WTC11 (cell line): ENCODE results near the gene NCOA1. TPM values are rescaled to one million over a fixed set of nuclear protein-coding genes. Genes with fewer than 3 reads are reported as not detected.
A peak's percentile ranks its signal among the peaks of the same experiment; 100 is the strongest.

Experiments
- ATAC-seq: fragments of 200-7000 bp; cut with Tn5 transposase; 2 replicates; pipeline ENCODE4 v1.10.0; 2021; ENCODE audit warnings: mild to moderate bottlenecking, moderate library complexity
- CTCF ChIA-PET: fragments of 300-600 bp; sonication (Branson Sonifier 250); formaldehyde crosslinking; loops from one replicate; lab custom pipeline; 2021; ENCODE audit warnings: antibody characterized with exemption; lab: Charles Lee
- POLR2A ChIA-PET: fragments of 350-600 bp; sonication (Branson Sonifier 250); formaldehyde crosslinking; loops from one replicate; lab custom pipeline; 2021; ENCODE audit warnings: antibody characterized with exemption; lab: Charles Lee
- DNase-seq: peaks from one replicate; pipeline ENCODE4 v3.0.0; 2021; ENCODE audit warnings: low spot score
- H3K27ac Mint-ChIP-seq: 2 replicates; pipeline ENCODE4 v1.8.0; 2021; ENCODE audit warnings: mixed read lengths
- H3K27me3 Mint-ChIP-seq: 2 replicates; pipeline ENCODE4 v1.8.0; 2021; ENCODE audit warnings: low read depth, mild to moderate bottlenecking, moderate library complexity, mixed read lengths
- H3K36me3 Mint-ChIP-seq: 2 replicates; pipeline ENCODE4 v1.8.0; 2021; ENCODE audit warnings: mixed read lengths
- H3K4me1 Mint-ChIP-seq: 2 replicates; pipeline ENCODE4 v1.8.0; 2022; ENCODE audit warnings: mixed read lengths
- H3K4me3 Mint-ChIP-seq: 2 replicates; pipeline ENCODE4 v1.8.0; 2021; ENCODE audit warnings: mild to moderate bottlenecking, moderate library complexity, mixed read lengths
- H3K9me3 Mint-ChIP-seq: 2 replicates; pipeline ENCODE4 v1.8.0; 2021; ENCODE audit warnings: mixed read lengths
- EMX1 ChIP-seq: fragments of 250-450 bp; sonication (Bioruptor Pico); IDR thresholded peaks from 2 replicates; pipeline ENCODE4 v1.8.0; 2021; ENCODE audit warnings: mild to moderate bottlenecking
- FOXJ3 ChIP-seq: sonication (generic); formaldehyde crosslinking; IDR thresholded peaks from 2 replicates; pipeline ENCODE4 v1.9.0; 2021; ENCODE audit warnings: missing genetic modification reagents, mild to moderate bottlenecking, borderline replicate concordance
- FOXP1 ChIP-seq: sonication (generic); formaldehyde crosslinking; IDR thresholded peaks from 2 replicates; pipeline ENCODE4 v1.8.0; 2022; ENCODE audit warnings: missing genetic modification reagents, mild to moderate bottlenecking, moderate library complexity, borderline replicate concordance
- GABPB1 ChIP-seq: sonication (generic); formaldehyde crosslinking; IDR thresholded peaks from 2 replicates; pipeline ENCODE4 v1.8.1; 2023; ENCODE audit warnings: mild to moderate bottlenecking, missing genetic modification reagents
- GTF2I ChIP-seq: fragments of 250-450 bp; sonication (Bioruptor Pico); conservative IDR thresholded peaks from 2 replicates; pipeline ENCODE4 v1.4.0; 2021; ENCODE audit warnings: mild to moderate bottlenecking
- HMGA2 ChIP-seq: fragments of 250-450 bp; sonication (Bioruptor Pico); IDR thresholded peaks from 2 replicates; pipeline ENCODE4 v1.4.0; 2021; ENCODE audit warnings: mild to moderate bottlenecking, moderate library complexity
- MXD4 ChIP-seq: fragments of 250-450 bp; sonication (Bioruptor Pico); IDR thresholded peaks from 2 replicates; pipeline ENCODE4 v1.8.0; 2021; ENCODE audit warnings: mild to moderate bottlenecking, moderate library complexity, borderline replicate concordance
- NFE2L1 ChIP-seq: sonication (generic); formaldehyde crosslinking; IDR thresholded peaks from 2 replicates; pipeline ENCODE4 v1.8.1; 2023; ENCODE audit warnings: missing genetic modification reagents
- NFYB ChIP-seq: sonication (generic); formaldehyde crosslinking; conservative IDR thresholded peaks from 2 replicates; pipeline ENCODE4 v1.8.0; 2022; ENCODE audit warnings: low read depth, missing genetic modification reagents
- RELA ChIP-seq: sonication (generic); formaldehyde crosslinking; IDR thresholded peaks from 2 replicates; pipeline ENCODE4 v1.8.1; 2022; ENCODE audit warnings: missing genetic modification reagents, mild to moderate bottlenecking, borderline replicate concordance
- SMAD3 ChIP-seq: sonication (generic); formaldehyde crosslinking; IDR thresholded peaks from 2 replicates; pipeline ENCODE4 v1.8.0; 2022; ENCODE audit warnings: missing genetic modification reagents, mild to moderate bottlenecking, borderline replicate concordance
- SMAD4 ChIP-seq: sonication (generic); formaldehyde crosslinking; IDR thresholded peaks from 2 replicates; pipeline ENCODE4 v1.8.0; 2022; ENCODE audit warnings: mild to moderate bottlenecking, missing genetic modification reagents
- SOX15 ChIP-seq: fragments of 250-450 bp; sonication (Bioruptor Pico); IDR thresholded peaks from 2 replicates; pipeline ENCODE4 v1.9.0; 2021; ENCODE audit warnings: mild to moderate bottlenecking
- TEAD4 ChIP-seq: sonication (generic); formaldehyde crosslinking; IDR thresholded peaks from 2 replicates; pipeline ENCODE4 v1.8.0; 2022; ENCODE audit warnings: mild to moderate bottlenecking, missing genetic modification reagents
- TP53 ChIP-seq: sonication (generic); formaldehyde crosslinking; IDR thresholded peaks from 2 replicates; pipeline ENCODE4 v1.8.1; 2023; ENCODE audit warnings: mild to moderate bottlenecking, missing genetic modification reagents
- ZNF138 ChIP-seq: sonication (generic); formaldehyde crosslinking; conservative IDR thresholded peaks from 2 replicates; pipeline ENCODE4 v1.8.1; 2022; ENCODE audit warnings: mild to moderate bottlenecking, moderate library complexity, missing genetic modification reagents
- ZNF219 ChIP-seq: sonication (generic); formaldehyde crosslinking; IDR thresholded peaks from 2 replicates; pipeline ENCODE4 v1.8.0; 2023; ENCODE audit warnings: missing genetic modification reagents, mild to moderate bottlenecking, borderline replicate concordance
- ZNF232 ChIP-seq: sonication (generic); formaldehyde crosslinking; IDR thresholded peaks from 2 replicates; pipeline ENCODE4 v1.8.0; 2022; ENCODE audit warnings: mild to moderate bottlenecking, missing genetic modification reagents
- ZNF396 ChIP-seq: fragments of 250-450 bp; sonication (Bioruptor Pico); IDR thresholded peaks from 2 replicates; pipeline ENCODE4 v1.8.0; 2021; ENCODE audit warnings: mild to moderate bottlenecking, moderate library complexity, borderline replicate concordance
- total RNA-seq: library from RNA; stranded (reverse); gene quantifications from 3 replicates; pipeline ENCODE4 v1.2.3, GENCODE V29; 2021
- TF ChIP-seq, protein P1 (sequence below): sonication (generic); formaldehyde crosslinking; IDR thresholded peaks from 2 replicates; pipeline ENCODE4 v1.8.1; 2022; ENCODE audit warnings: mild to moderate bottlenecking, moderate library complexity, missing genetic modification reagents
- TF ChIP-seq, protein P2 (sequence below): fragments of 250-450 bp; sonication (Bioruptor Pico); IDR thresholded peaks from 2 replicates; pipeline ENCODE4 v2.1.2; 2022; ENCODE audit warnings: mild to moderate bottlenecking, moderate library complexity
- TF ChIP-seq, protein P3 (sequence below): sonication (generic); formaldehyde crosslinking; IDR thresholded peaks from 2 replicates; pipeline ENCODE4 v1.8.0; 2022; ENCODE audit warnings: mild to moderate bottlenecking, missing genetic modification reagents
- TF ChIP-seq, protein P4 (sequence below): sonication (generic); formaldehyde crosslinking; IDR thresholded peaks from 2 replicates; pipeline ENCODE4 v1.8.0; 2022; ENCODE audit warnings: mild to moderate bottlenecking, missing genetic modification reagents
- TF ChIP-seq, protein P5 (sequence below): sonication (generic); formaldehyde crosslinking; IDR thresholded peaks from 2 replicates; pipeline ENCODE4 v1.8.0; 2022; ENCODE audit warnings: mild to moderate bottlenecking, missing genetic modification reagents
- TF ChIP-seq, protein P6 (sequence below): sonication (generic); formaldehyde crosslinking; IDR thresholded peaks from 2 replicates; pipeline ENCODE4 v1.8.1; 2022; ENCODE audit warnings: low read depth, mild to moderate bottlenecking, moderate library complexity, missing genetic modification reagents, borderline replicate concordance
- TF ChIP-seq, protein P7 (sequence below): sonication (generic); formaldehyde crosslinking; conservative IDR thresholded peaks from 2 replicates; pipeline ENCODE4 v1.8.1; 2022; ENCODE audit warnings: mild to moderate bottlenecking, missing genetic modification reagents

The NCOA1 gene
- total RNA-seq, 1 experiment from 2014 or later: 16.9 TPM

DNA sequence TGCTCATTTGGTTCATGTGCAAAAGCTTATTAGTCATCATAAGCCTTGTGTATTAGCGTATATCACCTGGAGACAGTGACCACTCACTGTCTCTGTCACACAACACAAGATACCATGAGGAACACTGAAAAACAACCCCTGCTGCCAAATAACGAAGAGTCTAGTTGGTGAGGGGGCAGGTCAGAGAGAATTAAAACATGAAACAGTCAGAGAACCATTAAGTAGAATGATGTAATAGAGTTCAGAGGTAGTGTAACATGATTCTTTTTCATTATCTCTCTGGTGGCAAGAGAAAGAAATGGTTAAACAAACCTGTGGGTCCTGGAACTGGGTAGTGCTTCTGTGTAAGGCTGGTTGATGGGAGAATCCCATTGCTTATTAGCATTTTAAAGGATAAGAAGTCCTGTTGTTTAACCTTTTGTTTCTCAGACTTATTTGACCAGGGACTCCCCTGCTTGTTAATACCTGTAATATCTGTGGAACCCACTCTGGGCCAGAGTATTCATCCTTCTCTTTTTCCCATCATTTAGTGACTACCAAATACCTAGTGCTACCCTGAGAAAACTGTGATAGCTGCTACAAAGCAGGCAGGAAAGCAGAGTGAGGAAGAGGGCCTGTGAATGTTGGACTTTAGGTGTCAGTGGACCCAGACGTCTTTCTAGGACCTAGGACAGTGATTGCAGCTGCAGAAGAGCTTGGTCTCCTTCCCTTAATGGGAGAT lies 264.1 kb downstream of the NCOA1 start:
- no peaks in the 10 kb centered on the region for H3K4me1 Mint-ChIP-seq
- CTCF ChIA-PET: interaction anchor here (0.6 kb wide), 1 partner anchor 10 kb away, joined by 3 read pairs; no protein-coding TSS in a partner anchor
- POLR2A ChIA-PET: no interaction called here
- ATAC-seq: peak; percentile 71
- DNase-seq: no peak
- no peak overlapping the region for H3K4me3 Mint-ChIP-seq
- no peaks in the 10 kb centered on the region for H3K9me3 Mint-ChIP-seq
- no peaks in the 10 kb centered on the region for H3K27me3 Mint-ChIP-seq
- H3K27ac Mint-ChIP-seq: no peak overlapping the region; the same call in 1 of the 2 replicates
- TF ChIP-seq MXD4 (CRISPR knock-in tag): no peak
- TF ChIP-seq, protein P1, sequence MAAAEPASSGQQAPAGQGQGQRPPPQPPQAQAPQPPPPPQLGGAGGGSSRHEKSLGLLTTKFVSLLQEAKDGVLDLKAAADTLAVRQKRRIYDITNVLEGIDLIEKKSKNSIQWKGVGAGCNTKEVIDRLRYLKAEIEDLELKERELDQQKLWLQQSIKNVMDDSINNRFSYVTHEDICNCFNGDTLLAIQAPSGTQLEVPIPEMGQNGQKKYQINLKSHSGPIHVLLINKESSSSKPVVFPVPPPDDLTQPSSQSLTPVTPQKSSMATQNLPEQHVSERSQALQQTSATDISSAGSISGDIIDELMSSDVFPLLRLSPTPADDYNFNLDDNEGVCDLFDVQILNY: no peak
- TF ChIP-seq ZNF396 (CRISPR knock-in tag): no peak
- no peak for TF ChIP-seq ZNF232 (CRISPR knock-in tag)
- peaks cover 8% of the 10 kb centered on the region for H3K36me3 Mint-ChIP-seq

DNA sequence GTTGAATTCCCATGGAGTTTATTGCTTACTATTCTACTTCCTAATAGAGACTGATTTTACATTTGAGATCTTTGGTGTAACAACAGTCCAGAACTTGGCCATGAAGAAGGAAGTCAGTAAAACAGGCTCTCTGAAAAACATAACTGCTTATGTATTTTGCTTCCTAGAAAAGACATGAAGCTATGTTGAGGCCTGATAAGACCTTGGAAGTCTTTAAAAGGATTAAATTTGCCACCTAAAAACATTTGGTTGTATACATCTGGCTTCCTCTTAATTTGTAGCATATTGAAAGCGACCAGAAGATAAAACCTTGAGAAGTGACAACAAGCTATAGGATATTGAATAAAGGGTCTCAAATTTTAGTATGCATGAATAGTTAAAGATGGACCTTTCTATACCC lies 265.7 kb downstream of the NCOA1 start:
- no peak overlapping the region for H3K27ac Mint-ChIP-seq
- TF ChIP-seq ZNF232 (CRISPR knock-in tag) (no peak), SOX15 (CRISPR knock-in tag) (no peak), FOXP1 (no peak), TEAD4 (CRISPR knock-in tag) (no peak), GTF2I (no peak), NFYB (CRISPR knock-in tag) (no peak), NFE2L1 (CRISPR knock-in tag) (no peak), SMAD4 (CRISPR knock-in tag) (no peak), ZNF138 (CRISPR knock-in tag) (no peak), GABPB1 (no peak), HMGA2 (CRISPR knock-in tag) (no peak), SMAD3 (no peak), TP53 (CRISPR knock-in tag) (no peak), RELA (CRISPR knock-in tag) (no peak), ZNF219 (no peak)
- TF ChIP-seq, protein P2, sequence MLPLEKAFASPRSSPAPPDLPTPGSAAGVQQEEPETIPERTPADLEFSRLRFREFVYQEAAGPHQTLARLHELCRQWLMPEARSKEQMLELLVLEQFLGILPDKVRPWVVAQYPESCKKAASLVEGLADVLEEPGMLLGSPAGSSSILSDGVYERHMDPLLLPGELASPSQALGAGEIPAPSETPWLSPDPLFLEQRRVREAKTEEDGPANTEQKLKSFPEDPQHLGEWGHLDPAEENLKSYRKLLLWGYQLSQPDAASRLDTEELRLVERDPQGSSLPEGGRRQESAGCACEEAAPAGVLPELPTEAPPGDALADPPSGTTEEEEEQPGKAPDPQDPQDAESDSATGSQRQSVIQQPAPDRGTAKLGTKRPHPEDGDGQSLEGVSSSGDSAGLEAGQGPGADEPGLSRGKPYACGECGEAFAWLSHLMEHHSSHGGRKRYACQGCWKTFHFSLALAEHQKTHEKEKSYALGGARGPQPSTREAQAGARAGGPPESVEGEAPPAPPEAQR: no peak
- CTCF ChIA-PET: no interaction called here
- H3K9me3 Mint-ChIP-seq: no peaks in the 10 kb centered on the region
- no peak overlapping the region for H3K4me3 Mint-ChIP-seq
- no peaks in the 10 kb centered on the region for H3K27me3 Mint-ChIP-seq
- H3K4me1 Mint-ChIP-seq: no peaks in the 10 kb centered on the region
- H3K36me3 Mint-ChIP-seq: peaks cover 8% of the 10 kb centered on the region
- POLR2A ChIA-PET: interaction anchor here (0.6 kb wide), 1 partner anchor 775 kb away, joined by 7 read pairs; no protein-coding TSS in a partner anchor
- ATAC-seq (no peak), DNase-seq (no peak)

DNA sequence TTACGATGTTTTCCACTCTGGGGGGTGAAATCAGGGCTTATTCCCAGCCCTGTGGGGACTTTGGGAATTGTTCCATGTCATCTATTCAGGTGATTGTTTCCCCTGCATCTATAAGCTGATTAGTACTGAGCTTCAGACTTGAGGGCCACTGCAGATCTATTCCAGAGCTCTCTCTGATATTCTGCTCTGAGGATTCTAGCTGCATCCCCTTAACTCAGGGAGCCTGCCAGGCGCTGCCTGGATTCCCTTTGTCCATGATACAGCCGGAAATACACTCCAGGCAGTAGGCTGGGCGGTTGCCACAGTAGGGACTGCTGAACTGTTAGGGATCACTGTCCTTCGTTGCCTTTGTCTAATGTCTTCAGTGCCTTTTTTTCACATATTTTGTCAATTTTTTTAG lies 270.8 kb downstream of the NCOA1 start:
- no peaks in the 10 kb centered on the region for H3K9me3 Mint-ChIP-seq
- no peak overlapping the region for H3K27ac Mint-ChIP-seq
- H3K27me3 Mint-ChIP-seq: no peaks in the 10 kb centered on the region
- ChIA-PET POLR2A (no interaction called here), CTCF (no interaction called here)
- DNase-seq (no peak), ATAC-seq (no peak)
- H3K4me3 Mint-ChIP-seq: no peak overlapping the region
- H3K4me1 Mint-ChIP-seq: no peaks in the 10 kb centered on the region
- H3K36me3 Mint-ChIP-seq: peaks cover 17% of the 10 kb centered on the region
- no peak for TF ChIP-seq TEAD4 (CRISPR knock-in tag)
- no peak for TF ChIP-seq NFYB (CRISPR knock-in tag)
- TF ChIP-seq, protein P3, sequence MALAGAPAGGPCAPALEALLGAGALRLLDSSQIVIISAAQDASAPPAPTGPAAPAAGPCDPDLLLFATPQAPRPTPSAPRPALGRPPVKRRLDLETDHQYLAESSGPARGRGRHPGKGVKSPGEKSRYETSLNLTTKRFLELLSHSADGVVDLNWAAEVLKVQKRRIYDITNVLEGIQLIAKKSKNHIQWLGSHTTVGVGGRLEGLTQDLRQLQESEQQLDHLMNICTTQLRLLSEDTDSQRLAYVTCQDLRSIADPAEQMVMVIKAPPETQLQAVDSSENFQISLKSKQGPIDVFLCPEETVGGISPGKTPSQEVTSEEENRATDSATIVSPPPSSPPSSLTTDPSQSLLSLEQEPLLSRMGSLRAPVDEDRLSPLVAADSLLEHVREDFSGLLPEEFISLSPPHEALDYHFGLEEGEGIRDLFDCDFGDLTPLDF: no peak
- no peak for TF ChIP-seq FOXJ3 (CRISPR knock-in tag)
- TF ChIP-seq, protein P4, sequence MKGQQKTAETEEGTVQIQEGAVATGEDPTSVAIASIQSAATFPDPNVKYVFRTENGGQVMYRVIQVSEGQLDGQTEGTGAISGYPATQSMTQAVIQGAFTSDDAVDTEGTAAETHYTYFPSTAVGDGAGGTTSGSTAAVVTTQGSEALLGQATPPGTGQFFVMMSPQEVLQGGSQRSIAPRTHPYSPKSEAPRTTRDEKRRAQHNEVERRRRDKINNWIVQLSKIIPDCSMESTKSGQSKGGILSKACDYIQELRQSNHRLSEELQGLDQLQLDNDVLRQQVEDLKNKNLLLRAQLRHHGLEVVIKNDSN (CRISPR knock-in tag): no peak
- TF ChIP-seq, protein P5, sequence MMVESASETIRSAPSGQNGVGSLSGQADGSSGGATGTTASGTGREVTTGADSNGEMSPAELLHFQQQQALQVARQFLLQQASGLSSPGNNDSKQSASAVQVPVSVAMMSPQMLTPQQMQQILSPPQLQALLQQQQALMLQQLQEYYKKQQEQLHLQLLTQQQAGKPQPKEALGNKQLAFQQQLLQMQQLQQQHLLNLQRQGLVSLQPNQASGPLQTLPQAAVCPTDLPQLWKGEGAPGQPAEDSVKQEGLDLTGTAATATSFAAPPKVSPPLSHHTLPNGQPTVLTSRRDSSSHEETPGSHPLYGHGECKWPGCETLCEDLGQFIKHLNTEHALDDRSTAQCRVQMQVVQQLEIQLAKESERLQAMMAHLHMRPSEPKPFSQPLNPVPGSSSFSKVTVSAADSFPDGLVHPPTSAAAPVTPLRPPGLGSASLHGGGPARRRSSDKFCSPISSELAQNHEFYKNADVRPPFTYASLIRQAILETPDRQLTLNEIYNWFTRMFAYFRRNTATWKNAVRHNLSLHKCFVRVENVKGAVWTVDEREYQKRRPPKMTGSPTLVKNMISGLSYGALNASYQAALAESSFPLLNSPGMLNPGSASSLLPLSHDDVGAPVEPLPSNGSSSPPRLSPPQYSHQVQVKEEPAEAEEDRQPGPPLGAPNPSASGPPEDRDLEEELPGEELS (CRISPR knock-in tag): no peak
- TF ChIP-seq, protein P6, sequence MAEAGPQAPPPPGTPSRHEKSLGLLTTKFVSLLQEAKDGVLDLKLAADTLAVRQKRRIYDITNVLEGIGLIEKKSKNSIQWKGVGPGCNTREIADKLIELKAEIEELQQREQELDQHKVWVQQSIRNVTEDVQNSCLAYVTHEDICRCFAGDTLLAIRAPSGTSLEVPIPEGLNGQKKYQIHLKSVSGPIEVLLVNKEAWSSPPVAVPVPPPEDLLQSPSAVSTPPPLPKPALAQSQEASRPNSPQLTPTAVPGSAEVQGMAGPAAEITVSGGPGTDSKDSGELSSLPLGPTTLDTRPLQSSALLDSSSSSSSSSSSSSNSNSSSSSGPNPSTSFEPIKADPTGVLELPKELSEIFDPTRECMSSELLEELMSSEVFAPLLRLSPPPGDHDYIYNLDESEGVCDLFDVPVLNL (CRISPR knock-in tag): no peak
- TF ChIP-seq, protein P7, sequence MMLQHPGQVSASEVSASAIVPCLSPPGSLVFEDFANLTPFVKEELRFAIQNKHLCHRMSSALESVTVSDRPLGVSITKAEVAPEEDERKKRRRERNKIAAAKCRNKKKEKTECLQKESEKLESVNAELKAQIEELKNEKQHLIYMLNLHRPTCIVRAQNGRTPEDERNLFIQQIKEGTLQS (CRISPR knock-in tag): no peak
- TF ChIP-seq EMX1: no peak
